H9 (cell line): ENCODE results near the gene CFAP410. TPM values are rescaled to one million over a fixed set of nuclear protein-coding genes. Genes with fewer than 3 reads are reported as not detected.

Experiments used
- DNase-seq: peaks from one replicate; pipeline ENCODE4 v3.0.0-alpha.2; 2017
- H2AFZ ChIP-seq: one replicate; pipeline ENCODE4 v1.6.1; 2013; ENCODE audit warnings: mild to moderate bottlenecking, low read length, control low read depth, moderate library complexity
- H2AK5ac ChIP-seq: 2 replicates; pipeline ENCODE4 v1.6.1; 2013; ENCODE audit warnings: low read length, control low read depth, mixed read lengths; ENCODE audit not compliant: insufficient read length
- H2BK120ac ChIP-seq: one replicate; pipeline ENCODE4 v1.6.1; 2013; ENCODE audit warnings: low read depth, mild to moderate bottlenecking, low read length, control low read depth, inconsistent platforms; ENCODE audit not compliant: poor library complexity, severe bottlenecking
- H2BK12ac ChIP-seq: 2 replicates; pipeline ENCODE4 v1.6.1; 2013; ENCODE audit warnings: low read length, control low read depth, mixed read lengths, low read depth; ENCODE audit not compliant: insufficient read length
- H2BK15ac ChIP-seq: 2 replicates; pipeline ENCODE4 v1.6.1; 2013; ENCODE audit warnings: low read depth, low read length, control low read depth
- H2BK20ac ChIP-seq: one replicate; pipeline ENCODE4 v1.6.1; 2013; ENCODE audit warnings: low read depth, mild to moderate bottlenecking, low read length, control low read depth, inconsistent platforms; ENCODE audit not compliant: poor library complexity, severe bottlenecking
- H2BK5ac ChIP-seq: 2 replicates; pipeline ENCODE4 v1.6.1; 2013; ENCODE audit warnings: low read length, control low read depth, mixed read lengths; ENCODE audit not compliant: insufficient read length
- H3K14ac ChIP-seq: 2 replicates; pipeline ENCODE4 v1.6.1; 2013; ENCODE audit warnings: low read length, control low read depth; ENCODE audit not compliant: insufficient read depth
- H3K18ac ChIP-seq: 2 replicates; pipeline ENCODE4 v1.6.1; 2013; ENCODE audit warnings: low read depth, mild to moderate bottlenecking, mixed read lengths, low read length, control low read depth; ENCODE audit not compliant: insufficient read length
- H3K23ac ChIP-seq: 2 replicates; pipeline ENCODE4 v1.6.1; 2013; ENCODE audit warnings: low read length, control low read depth, mixed read lengths, low read depth; ENCODE audit not compliant: insufficient read length
- H3K23me2 ChIP-seq: 2 replicates; pipeline ENCODE4 v1.6.1; 2013; ENCODE audit warnings: low read depth, mild to moderate bottlenecking, mixed read lengths, low read length, control low read depth; ENCODE audit not compliant: insufficient read length, poor library complexity, severe bottlenecking
- H3K27ac ChIP-seq: 2 replicates; pipeline ENCODE4 v1.5.1; 2013; ENCODE audit warnings: low read length, control low read depth, mixed read lengths, low read depth; ENCODE audit not compliant: insufficient read length
- H3K27me3 ChIP-seq: 2 replicates; pipeline ENCODE4 v1.6.1; 2013; ENCODE audit warnings: low read length, control low read depth, inconsistent platforms; ENCODE audit not compliant: insufficient read depth
- H3K4ac ChIP-seq: 2 replicates; pipeline ENCODE4 v1.6.1; 2013; ENCODE audit warnings: low read depth, mild to moderate bottlenecking, control low read depth, inconsistent platforms, low read length, moderate library complexity
- H3K4me1 ChIP-seq: 2 replicates; pipeline ENCODE4 v1.6.1; 2013; ENCODE audit warnings: low read length, control low read depth, inconsistent platforms; ENCODE audit not compliant: insufficient read depth
- H3K4me2 ChIP-seq: 2 replicates; pipeline ENCODE4 v1.6.1; 2013; ENCODE audit warnings: low read length, control low read depth, mixed read lengths; ENCODE audit not compliant: insufficient read length, insufficient read depth
- H3K56ac ChIP-seq: 2 replicates; pipeline ENCODE4 v1.6.1; 2013; ENCODE audit warnings: low read depth, mild to moderate bottlenecking, mixed read lengths, low read length, control low read depth; ENCODE audit not compliant: insufficient read length
- H3K79me1 ChIP-seq: 2 replicates; pipeline ENCODE4 v1.6.1; 2013; ENCODE audit warnings: low read depth, mild to moderate bottlenecking, moderate library complexity, low read length, control low read depth, inconsistent platforms; ENCODE audit not compliant: insufficient read depth, poor library complexity, severe bottlenecking
- H3K79me2 ChIP-seq: 2 replicates; pipeline ENCODE4 v1.6.1; 2013; ENCODE audit warnings: low read length, control low read depth, inconsistent platforms; ENCODE audit not compliant: insufficient read depth
- H3K9ac ChIP-seq: 2 replicates; pipeline ENCODE4 v1.6.1; 2013; ENCODE audit warnings: low read length, control low read depth, mixed read lengths; ENCODE audit not compliant: insufficient read length; ENCODE audit errors: extremely low read depth
- H3K9me3 ChIP-seq: one replicate; pipeline ENCODE4 v1.6.1; 2013; ENCODE audit warnings: low read depth, low read length, inconsistent platforms; ENCODE audit not compliant: control insufficient read depth
- H3T11ph ChIP-seq: one replicate; pipeline ENCODE4 v1.6.1; 2013; ENCODE audit warnings: mild to moderate bottlenecking, low read length, control low read depth, inconsistent platforms
- H4K20me1 ChIP-seq: one replicate; pipeline ENCODE4 v1.6.1; 2013; ENCODE audit not compliant: control insufficient read depth, insufficient read length, insufficient read depth
- H4K5ac ChIP-seq: 2 replicates; pipeline ENCODE4 v1.6.1; 2013; ENCODE audit warnings: low read depth, mild to moderate bottlenecking, mixed read lengths, low read length, control low read depth; ENCODE audit not compliant: insufficient read length
- H4K8ac ChIP-seq: replicated peaks from 2 replicates; pipeline ENCODE4 v1.6.1; 2013; ENCODE audit warnings: low read length, control low read depth, mixed read lengths, low read depth; ENCODE audit not compliant: insufficient read length
- H4K91ac ChIP-seq: 2 replicates; pipeline ENCODE4 v1.6.1; 2013; ENCODE audit warnings: low read depth, mild to moderate bottlenecking, moderate library complexity, mixed read lengths, low read length, control low read depth; ENCODE audit not compliant: insufficient read length
- H3K27ac Mint-ChIP-seq, 3 experiments: 2 replicates in 2 of 3; 3 replicates in 1 of 3; pipeline ENCODE4 v1.8.0; 2020 to 2021; ENCODE audit warnings: mixed read lengths in 3 of 3, mild to moderate bottlenecking in 1 of 3, moderate library complexity in 1 of 3
- H3K27me3 Mint-ChIP-seq: 2 replicates; pipeline ENCODE4 v1.8.0; 2021; ENCODE audit warnings: low read depth, mild to moderate bottlenecking, moderate library complexity, mixed read lengths
- H3K36me3 Mint-ChIP-seq, 3 experiments: 2 replicates in 2 of 3; 3 replicates in 1 of 3; pipeline ENCODE4 v1.8.0; 2020 to 2021; ENCODE audit warnings: low read depth in 3 of 3, mixed read lengths in 3 of 3; ENCODE audit not compliant: insufficient read depth in 1 of 3
- H3K4me1 Mint-ChIP-seq, 2 experiments: 2 replicates each; pipeline ENCODE4 v1.8.0; 2020; ENCODE audit warnings: mixed read lengths in 2 of 2
- H3K4me3 Mint-ChIP-seq, 2 experiments: 2 replicates in 1 of 2; 3 replicates in 1 of 2; pipeline ENCODE4 v1.8.0; 2020 to 2021; ENCODE audit warnings: mild to moderate bottlenecking in 2 of 2, mixed read lengths in 2 of 2, moderate library complexity in 1 of 2
- H3K9me3 Mint-ChIP-seq, 2 experiments: 2 replicates in 1 of 2; 3 replicates in 1 of 2; pipeline ENCODE4 v1.8.0; 2020; ENCODE audit warnings: mild to moderate bottlenecking in 2 of 2, mixed read lengths in 2 of 2, moderate library complexity in 1 of 2
- CTCF ChIP-seq: fragments of 200-600 bp; sonication (generic); conservative IDR thresholded peaks from 3 replicates; pipeline ENCODE4 v1.8.0; 2021; ENCODE audit warnings: antibody characterized with exemption, mild to moderate bottlenecking
- WGBS: extraction: QIAGEN DNeasy Blood & Tissue Kit; methylation state at CpG from one replicate; pipeline ENCODE4 v1.1.7; 2013; ENCODE audit warnings: missing lambda C conversion rate, low lambda C conversion rate, mixed read lengths; ENCODE audit not compliant: insufficient read length; ENCODE audit errors: extremely low coverage; 5-methylcytosine and 5-hydroxymethylcytosine counted together
- total RNA-seq: library from RNA; stranded (reverse); gene quantifications from 2 replicates; pipeline ENCODE4 v1.2.1, GENCODE V29; 2021

CFAP410 gene
- total RNA-seq, 1 experiment from 2014 or later: 17.0 TPM

- no peak overlapping the region for H3K4ac ChIP-seq
- no peak for TF ChIP-seq CTCF
- no peak overlapping the region for H4K91ac ChIP-seq
- H3K79me2 ChIP-seq: no peaks in the 10 kb centered on the region
- H3K4me3 Mint-ChIP-seq: no peak overlapping the region
- H4K8ac ChIP-seq: no peak overlapping the region
- DNase-seq: no peak
- no CpG with 5 or more reads among the region's 5 CpGs for WGBS
- no peaks in the 10 kb centered on the region for H3K27me3 ChIP-seq
- H2BK12ac ChIP-seq: no peak overlapping the region
- no peak overlapping the region for H2AK5ac ChIP-seq
- no peak overlapping the region for H4K5ac ChIP-seq
- H3K9ac ChIP-seq: no peak overlapping the region
- H2BK20ac ChIP-seq: no peak overlapping the region
- peaks cover 0 to 9% (median 4%) of the 10 kb centered on the region in 3 experiments; a peak in 4 of 7 replicates for H3K36me3 Mint-ChIP-seq
- no peak overlapping the region for H3K27ac ChIP-seq
- H4K20me1 ChIP-seq: no peaks in the 10 kb centered on the region
- no peak overlapping the region for H3T11ph ChIP-seq
- no peaks in the 10 kb centered on the region for H3K9me3 ChIP-seq
- no peak overlapping the region for H2BK120ac ChIP-seq
- H3K4me1 ChIP-seq: no peaks in the 10 kb centered on the region
- peaks cover 23% of the 10 kb centered on the region for H3K27me3 Mint-ChIP-seq
- H2BK15ac ChIP-seq: no peak overlapping the region
- H3K79me1 ChIP-seq: no peaks in the 10 kb centered on the region
- no peak overlapping the region for H3K4me2 ChIP-seq
- no peak overlapping the region for H3K18ac ChIP-seq
- no peak overlapping the region for H3K14ac ChIP-seq
- no peak overlapping the region for H3K27ac Mint-ChIP-seq
- no peak overlapping the region for H2AFZ ChIP-seq
- H3K23me2 ChIP-seq: no peaks in the 10 kb centered on the region
- H3K23ac ChIP-seq: no peak overlapping the region
- peaks cover 19 to 22% of the 10 kb centered on the region in 2 experiments for H3K4me1 Mint-ChIP-seq
- H3K56ac ChIP-seq: no peak overlapping the region
- peaks cover 19% of the 10 kb centered on the region in 2 experiments for H3K9me3 Mint-ChIP-seq
- H2BK5ac ChIP-seq: no peak overlapping the region
These were observed 40.3 kb upstream of the CFAP410 start for GRCh38 chr21:44379515-44379848.
